NCI-H2171 (cell line): ENCODE results near the gene PNPLA1.

Source experiments
- DNase-seq: peaks from one replicate; lab custom pipeline; 2025; lab: John Stamatoyannopoulos, UW

Gene PNPLA1, protein sequence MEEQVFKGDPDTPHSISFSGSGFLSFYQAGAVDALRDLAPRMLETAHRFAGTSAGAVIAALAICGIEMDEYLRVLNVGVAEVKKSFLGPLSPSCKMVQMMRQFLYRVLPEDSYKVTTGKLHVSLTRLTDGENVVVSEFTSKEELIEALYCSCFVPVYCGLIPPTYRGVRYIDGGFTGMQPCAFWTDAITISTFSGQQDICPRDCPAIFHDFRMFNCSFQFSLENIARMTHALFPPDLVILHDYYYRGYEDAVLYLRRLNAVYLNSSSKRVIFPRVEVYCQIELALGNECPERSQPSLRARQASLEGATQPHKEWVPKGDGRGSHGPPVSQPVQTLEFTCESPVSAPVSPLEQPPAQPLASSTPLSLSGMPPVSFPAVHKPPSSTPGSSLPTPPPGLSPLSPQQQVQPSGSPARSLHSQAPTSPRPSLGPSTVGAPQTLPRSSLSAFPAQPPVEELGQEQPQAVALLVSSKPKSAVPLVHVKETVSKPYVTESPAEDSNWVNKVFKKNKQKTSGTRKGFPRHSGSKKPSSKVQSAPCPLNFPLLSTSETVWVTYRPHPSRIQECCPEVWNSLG

DNA sequence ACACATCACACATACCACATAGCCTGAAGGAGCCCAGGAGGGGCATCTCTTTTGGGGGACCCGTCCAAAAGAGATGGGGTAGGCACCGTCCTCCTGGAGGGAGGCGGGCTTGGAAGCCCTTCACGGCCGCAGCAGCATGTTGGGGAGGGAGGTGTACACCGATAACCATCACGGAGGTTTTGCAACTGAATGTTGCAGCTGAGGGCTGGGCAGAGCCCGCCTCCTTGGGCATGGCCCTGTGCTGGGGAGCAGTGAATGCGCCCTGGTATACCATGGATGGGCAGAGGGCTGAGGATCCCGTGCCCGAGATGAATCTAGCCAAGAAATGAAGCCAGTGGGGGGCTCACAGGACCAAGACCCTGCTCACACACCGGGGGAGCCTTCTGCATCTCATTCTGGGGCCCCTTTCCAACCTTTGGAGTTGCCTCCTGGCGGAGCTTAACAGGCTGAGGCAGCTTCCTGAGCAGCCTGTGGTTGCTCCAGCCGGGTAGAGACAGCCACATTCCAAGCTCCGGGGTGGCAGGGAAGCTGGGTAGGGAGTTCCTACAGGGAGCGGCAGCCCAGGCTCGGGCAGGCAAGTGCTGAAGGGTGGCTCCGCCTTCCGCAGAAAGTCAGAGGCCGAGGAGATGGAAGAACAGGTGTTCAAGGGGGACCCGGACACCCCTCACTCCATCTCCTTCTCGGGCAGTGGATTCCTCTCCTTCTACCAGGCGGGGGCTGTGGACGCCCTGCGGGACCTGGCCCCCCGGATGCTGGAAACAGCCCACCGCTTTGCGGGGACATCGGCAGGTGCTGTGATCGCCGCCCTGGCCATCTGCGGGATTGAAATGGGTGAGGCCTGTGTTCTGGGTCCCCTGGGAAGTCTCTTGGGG is at the start of gene PNPLA1:
TSS of gene PNPLA1 (plus strand) at position 227 of the 872 bp plus-strand sequence. CDS start at position 627, 400 bp downstream.
- no peak for DNase-seq

DNA sequence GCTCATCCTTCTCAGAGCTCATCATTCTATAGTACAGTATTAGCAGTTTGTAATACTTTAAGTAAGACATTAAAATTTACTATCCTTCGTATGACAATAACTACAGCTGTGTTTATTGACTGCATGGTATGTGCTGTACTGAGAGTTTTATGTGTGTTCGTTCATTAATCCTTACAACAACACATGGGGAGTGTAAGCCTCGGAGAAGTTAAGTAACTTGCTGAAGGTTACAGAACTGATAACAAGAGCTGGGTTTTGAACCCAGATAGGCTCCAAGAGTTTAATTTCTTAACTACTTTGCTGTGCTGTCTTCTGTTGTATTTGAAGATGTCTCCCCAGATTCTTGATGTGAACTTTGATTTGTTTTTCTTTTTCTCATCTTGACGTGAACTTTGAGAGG is 49.6 kb upstream of the PNPLA1 start:
- no peak for DNase-seq

DNA sequence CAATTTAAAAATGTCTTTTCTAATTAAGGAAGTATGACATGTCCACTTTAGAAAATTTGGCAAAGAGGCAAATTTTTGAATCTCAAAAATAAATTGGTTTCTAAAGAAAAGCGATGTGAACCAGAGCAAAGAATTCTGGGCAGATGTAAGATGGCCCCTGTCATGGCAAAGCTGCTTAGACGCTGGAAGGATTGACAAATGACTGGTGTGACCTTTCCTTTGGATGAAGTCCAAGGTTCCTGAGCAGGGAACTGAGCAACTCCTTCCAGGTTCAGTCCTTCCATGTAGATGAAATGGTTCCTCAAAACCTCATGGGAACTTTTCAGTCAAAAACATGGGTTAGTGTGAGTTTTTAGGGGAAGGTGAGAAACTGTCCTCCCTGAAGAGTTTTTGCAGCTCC is 48.2 kb upstream of the PNPLA1 start:
- DNase-seq: no peak

DNA sequence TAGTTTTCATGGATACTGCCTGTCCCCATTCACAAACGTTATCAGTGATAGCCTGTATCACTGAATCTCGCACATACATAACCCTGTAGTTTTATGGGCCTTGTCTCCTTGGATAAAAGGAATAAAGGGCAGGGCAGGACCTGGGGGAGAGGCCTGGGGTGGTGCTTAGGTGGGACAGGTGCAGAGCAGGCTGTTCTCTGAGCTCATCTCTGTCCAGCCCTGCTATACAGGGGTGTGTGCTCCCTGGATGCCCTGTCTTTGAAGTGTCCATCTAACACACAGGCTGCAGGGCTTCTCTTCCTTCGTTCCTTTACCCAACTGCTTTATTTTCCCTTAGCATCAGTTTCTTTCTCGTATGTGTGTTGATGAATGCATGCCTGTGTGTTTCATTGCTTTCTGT is 46.9 kb upstream of the PNPLA1 start:
- no peak for DNase-seq

DNA sequence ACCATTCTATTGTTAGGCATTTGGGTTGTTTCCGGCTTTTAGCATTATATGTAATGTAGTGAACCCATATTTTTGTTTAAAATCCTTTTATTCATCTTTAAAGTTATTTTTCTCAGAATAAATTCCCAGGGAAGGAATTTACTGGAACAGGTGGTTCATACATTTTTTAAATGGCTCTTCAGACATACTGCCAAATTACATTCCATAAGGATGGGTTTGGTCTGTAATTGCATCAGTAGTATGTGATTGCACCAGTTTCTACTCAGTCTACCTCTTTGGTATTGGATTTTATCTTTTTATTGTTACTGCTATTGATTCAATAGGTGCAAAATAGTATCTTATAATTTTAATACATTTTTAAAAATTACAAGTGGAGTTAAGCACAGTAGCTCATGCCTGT is 46.2 kb upstream of the PNPLA1 start:
- no peak for DNase-seq

DNA sequence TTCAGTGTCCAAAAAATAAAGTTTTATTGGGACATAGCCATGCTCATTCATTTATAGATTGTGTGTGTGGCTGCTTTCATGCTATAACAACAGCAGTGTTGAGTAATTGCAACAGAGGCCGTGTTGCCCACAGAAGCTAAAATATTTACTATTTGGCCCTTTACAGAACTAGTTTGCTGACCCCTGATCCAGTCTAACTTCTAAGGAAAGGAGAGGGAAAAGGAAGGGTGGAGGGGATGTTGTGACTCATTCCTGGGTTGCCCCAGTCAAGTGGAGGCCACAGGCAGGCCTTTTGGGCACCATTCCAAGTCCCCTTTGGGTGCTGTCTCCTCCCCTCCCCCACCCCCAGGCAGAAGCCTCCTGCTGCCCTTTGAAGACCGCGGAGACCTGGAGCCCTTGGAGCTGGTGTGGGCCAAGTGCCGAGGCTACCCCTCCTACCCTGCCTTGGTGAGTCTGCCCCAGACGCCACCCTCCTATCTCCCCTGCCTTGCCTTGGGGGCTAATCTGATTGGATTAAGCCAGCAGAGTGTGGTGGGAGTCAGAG is 44.9 kb upstream of the PNPLA1 start:
- DNase-seq: no peak

DNA sequence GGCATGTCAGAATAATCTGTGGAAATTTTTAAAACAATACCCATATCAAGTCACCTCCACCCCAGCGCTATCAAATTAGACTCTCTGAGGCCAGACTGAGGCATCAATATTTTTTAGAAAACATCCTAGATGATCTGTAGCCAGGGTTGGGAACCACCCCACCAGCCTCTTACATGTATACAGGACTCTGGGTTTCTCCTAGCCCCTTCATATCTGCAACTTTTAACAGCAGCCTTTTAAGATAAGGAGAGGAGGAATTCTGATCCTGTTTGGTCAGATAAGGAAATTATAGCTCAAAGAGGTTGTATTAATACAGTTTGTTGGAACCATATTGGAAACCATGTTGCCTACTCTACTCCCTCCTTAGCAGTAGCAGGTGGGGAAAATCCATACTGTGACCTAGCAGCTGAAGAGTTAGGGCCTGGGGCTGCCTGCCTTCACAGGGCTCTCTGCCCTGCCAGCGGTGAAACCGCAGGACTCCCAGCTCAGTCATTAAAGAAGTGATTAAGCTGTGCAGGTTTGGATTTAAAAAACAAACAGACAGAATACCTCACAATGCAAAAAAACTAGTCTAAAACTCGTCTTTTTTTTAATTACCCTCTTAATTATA is 43.3 kb upstream of the PNPLA1 start:
- DNase-seq: no peak

DNA sequence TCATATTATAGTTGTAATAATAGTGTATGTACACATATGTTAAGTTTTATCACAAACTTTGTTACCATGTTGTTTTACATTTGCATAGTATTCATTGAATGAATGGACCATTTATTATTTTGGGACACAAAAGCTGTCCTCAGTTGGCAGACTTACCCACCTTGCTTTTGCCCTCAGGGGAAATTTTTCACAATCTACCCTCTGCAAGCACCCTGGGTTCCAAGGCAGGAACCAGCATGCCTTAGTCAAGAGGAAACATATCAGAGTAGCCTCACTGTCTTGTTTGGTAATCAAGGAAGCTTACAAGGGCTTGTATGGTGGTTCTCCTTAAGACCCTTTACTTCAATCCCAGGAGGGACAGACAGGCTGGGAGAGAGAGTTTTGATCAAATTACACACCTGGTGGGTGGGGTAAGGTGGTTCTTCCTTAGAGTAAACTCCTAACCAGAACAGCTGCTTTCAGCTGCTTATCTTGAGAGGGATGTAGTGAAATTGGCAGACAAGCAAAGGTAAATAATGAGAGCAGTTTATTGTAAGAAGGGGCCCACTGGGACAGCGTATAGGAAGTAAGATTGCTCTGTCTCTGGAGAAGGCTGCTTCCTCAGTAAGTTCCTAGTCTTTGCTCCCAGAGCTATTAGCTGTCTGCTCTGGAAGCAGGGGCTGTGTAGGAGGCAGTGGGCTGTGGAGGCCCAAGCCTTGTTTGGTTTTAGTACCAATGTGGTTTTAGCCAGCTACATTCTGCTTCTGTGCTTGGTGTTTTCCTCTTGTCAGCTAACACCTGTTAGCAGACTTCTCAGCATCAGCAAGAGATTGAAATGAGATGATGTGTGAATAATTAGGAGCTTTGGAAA is 42.3 kb upstream of the PNPLA1 start:
- DNase-seq: peak; percentile 52

DNA sequence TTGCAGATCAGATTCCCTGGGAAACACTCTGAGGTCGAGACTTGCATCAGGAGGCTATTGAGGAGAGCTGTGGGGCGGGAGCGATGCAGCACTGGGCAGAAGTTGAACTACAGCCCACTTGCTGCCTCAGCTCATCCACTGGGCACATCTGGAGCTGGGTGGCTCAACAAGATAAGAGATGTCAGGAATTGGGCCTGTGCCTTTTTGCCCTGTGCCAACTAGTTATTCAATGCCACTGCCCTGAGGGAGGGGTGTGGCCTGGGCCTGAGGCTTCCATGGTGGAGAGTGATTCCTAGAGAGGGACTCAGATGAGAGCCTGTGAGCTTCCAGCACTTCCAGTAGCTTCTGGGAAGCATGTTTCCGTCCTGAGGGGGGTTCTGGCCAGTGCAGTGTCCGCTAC is 40.6 kb upstream of the PNPLA1 start:
- no peak for DNase-seq

DNA sequence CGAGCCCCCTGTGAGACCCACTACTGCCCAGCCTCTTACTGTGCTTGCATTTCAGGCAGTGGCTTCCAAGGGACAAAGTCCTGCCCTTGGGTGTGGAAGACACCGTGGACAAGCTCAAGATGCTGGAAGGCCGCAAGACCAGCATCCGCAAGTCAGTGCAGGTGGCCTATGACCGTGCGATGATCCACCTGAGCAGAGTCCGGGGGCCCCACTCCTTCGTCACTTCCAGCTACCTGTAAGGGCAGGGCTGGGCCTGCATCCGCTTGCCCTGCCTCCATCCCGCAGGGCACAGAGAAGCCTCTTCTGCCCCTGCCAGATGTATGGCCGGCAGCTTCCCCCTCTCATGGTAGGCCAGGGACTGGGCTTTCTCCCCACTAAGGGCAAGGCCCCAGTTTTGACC is 39.5 kb upstream of the PNPLA1 start:
- no peak for DNase-seq

DNA sequence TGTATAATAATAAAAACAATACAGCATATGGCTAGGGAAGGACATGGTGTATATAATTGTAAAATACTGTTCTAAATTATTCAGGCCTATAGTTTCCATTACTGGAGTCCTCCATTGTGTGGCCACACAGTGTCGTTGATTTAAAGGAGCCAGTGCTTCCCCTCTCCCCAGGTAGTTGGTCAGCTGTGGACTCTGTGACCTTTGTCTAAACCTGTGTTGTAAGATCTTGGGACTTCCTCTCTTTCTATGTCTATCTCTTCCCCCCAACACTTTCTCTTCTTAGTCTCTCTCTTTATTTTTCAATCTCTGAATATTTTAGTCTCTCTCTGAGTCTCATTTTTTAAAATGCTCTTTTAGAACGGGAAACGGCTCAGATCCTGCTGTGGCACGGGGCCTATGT is 37.7 kb upstream of the PNPLA1 start:
- DNase-seq: no peak

DNA sequence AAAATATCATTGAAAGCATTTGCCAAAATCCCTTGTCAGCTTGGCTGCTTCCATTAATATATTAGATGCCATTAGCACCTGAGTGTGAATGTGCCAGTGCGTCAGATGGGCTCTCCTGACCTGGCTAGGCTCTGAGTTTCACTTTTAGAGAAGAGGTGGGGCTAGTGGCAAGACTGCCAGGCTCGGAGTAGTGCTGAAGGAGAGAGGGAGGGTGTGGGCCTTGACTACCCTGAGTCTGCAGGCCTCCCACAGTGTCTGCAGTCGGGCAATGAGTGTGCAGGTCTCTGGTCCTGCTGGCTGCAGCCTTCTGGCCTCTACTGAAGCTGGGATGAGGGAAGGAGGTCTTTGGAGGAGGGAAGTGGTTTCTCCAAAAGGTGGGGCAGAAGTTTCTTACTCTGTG is 34.6 kb upstream of the PNPLA1 start:
- DNase-seq: no peak

DNA sequence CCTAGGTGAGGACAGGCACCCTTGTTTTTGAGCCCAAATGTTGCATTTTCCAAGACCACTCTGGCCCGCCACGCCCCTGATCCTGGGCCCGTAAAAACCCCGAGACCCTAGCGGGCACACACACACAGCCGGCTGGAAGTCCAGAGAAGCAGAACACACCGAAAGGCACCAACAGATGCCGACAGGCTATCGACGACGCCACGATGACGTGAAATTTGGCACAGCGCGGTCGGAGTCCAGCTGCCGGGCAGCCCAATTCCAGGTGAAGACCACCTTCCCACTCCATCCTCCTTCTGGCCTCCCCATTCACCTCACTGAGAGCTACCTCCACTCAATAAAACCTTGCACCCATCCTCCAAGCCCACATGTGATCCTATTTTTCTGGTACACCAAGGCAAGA is 34.0 kb upstream of the PNPLA1 start:
- no peak for DNase-seq

DNA sequence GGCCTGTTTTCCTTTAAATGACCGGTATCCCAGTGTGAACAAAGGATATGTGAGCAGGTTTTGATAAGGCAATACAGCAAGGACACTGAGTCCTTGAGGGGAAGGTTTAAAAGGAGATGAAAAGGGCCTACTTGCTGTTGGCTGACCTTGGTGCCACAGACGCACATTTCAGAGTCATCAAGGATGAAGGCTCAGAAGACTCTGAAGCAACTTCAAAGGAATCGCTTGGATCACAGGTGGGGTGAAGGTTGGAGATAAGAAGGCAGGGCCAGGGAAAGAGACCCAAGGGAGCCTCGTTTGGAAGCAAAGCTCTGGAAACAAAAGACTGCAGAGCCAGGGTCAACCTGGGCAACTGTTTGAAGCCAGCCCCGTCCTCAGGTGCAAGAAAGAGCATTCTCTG is 30.1 kb upstream of the PNPLA1 start:
- no peak for DNase-seq

DNA sequence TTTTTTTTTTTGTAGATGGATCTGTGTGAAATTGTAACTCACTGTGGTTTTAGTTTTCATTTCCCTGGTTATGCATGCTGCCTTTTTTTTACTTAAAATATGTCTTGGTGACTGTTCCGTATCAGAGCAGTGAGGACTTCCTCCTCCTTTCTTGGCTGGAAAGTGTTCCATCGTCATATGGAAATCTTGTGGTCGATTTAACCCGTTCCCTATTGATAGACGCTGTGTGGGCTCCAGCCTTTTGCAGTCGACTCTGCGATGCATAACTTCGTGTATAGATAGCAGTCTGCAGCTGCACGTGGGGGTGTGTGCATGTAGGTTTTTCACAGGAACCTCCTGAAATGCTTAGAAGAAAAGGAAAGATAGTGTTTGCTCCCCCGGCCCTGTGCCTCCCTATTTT is 28.1 kb upstream of the PNPLA1 start:
- no peak for DNase-seq

DNA sequence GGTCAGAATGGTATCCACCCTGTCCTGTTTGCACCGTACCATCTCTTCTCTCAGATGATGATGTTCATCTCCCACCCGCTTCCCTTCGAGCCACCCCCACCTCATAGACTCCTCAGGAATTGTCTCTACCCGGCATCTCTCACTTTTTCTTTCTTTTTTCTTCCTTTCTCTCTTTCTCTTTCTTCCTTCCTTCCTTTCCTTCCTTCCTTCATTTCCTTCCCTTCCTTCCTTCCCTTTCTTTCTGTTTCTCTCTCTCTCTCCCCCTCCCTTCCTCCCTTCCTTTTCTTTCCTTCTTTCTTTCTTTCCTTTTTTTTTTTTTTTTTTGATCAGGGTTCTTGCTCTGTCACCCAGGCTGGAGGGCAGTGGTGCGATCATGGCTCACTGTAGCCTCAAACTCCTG is 27.7 kb upstream of the PNPLA1 start:
- DNase-seq: no peak

DNA sequence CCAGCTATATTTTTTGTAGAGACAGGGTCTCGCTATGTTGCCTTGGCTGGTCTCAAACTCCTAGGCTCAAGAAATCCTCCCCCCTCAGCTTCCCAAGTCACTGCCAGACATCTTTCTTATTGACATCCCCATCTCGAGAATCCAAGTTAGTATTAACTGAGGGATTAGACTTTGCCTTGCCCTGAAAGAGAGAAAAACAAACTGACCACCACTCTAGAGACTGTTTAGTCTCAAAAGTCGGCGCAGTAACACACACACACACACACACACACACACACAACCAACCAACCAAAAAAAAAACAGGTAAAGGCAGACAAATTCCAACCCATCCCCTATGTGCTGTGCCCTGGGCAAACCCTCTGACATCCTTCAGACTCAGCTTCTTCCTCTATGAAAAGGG is 27.2 kb upstream of the PNPLA1 start:
- no peak for DNase-seq

DNA sequence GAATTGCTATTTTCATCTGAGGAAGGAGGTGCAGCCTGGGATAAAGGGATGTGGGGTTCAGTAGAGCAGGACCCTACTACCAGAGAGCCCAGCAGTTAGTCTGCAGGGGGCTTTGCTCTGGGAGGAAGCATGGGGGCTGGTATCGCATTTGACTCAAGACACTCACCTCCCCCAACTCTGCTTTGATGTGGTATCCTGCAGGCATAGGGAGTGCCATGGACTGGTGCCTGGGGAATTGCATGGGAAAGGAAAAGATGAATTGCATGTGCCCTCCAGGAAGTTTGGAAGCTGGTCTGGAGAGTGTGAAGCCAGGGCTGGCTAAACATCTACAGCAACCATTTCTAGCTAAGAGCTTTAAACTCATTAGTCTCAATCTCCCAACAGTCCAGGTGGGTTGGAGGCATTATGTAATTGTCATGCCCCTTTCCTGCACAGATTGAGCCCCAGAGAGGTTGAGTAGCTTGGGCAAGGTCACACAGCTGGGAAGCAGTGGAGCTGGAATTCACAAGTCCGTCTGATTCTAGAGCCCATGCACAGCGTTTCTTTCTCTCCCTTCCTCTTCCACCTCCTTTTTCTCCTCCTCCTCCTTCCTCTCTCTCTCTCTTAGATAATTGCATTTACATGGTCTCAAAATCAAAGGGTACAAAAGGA is 26.2 kb upstream of the PNPLA1 start:
- no peak for DNase-seq

DNA sequence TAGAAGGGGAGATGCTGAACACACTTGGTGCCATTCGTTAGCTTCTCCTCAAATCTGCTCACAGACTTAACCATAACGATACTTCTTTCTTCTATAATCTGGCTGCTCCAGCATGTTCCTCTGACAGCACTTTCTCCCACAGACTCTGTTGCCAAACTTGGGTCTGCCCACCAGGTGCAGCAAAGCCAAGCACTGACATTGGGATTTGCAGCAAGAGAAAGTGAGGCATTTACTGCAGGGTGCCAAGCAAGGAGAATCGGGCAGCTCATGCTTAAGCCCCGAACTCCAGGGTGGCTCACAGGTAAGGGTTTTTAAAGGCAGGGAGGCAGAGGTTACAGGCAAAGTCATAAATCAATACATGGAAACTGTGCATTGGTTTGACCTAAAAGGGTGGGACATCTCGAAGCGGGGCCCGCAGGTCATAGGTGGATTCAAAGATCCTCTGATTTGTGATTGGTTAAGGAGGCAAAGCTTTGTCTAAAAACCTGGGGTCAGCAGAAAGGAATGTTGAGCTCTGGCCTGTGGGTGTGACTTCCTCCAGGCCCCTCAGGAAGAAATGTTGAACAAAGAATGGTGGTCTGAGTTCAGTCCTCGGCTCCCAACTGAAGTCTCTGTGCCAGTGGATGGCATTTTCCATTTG is 25.1 kb upstream of the PNPLA1 start:
- no peak for DNase-seq

DNA sequence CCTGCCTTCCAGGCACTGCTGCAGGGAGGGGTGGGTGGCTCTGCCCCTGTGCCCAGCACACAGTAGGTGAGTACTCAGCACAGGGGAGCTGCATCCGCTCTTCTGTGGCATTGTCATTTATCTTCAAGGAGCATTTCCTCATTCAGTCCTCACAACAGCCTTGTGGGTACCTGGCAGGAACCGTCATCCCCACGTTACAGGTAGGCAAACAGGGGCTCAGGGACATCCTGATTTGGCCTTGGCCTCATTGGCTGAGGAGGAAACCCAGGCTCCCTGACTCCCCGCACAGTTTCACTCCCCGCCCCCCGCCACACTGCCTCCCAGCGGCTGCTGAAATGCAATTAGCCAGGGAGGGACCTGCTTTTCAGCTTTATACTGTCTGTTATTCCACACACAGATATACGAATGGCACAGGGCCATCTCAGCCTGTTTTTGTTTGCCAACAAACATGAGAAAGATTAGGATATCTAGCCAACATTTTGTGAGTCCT is 24.2 kb upstream of the PNPLA1 start:
- DNase-seq: no peak
